H1 (cell line): ENCODE results near the gene RAB3B. TPM values are rescaled to one million over a fixed set of nuclear protein-coding genes. Genes with fewer than 3 reads are reported as not detected.

Experiments used
- CTCF ChIA-PET: fragments of 300-600 bp; sonication (Branson Sonifier 250); formaldehyde crosslinking; loops from one replicate; lab custom pipeline; 2021; ENCODE audit not compliant: partially characterized antibody; lab: Charles Lee
- POLR2A ChIA-PET: fragments of 300-600 bp; sonication (Branson Sonifier 250); formaldehyde crosslinking; loops from one replicate; lab custom pipeline; 2021; ENCODE audit warnings: inconsistent platforms; ENCODE audit not compliant: partially characterized antibody; lab: Charles Lee
- DNase-seq, 2 experiments: peaks; one replicate each; pipeline versions ENCODE4 v3.0.0 to v3.0.0-alpha.2; 2010 to 2022; ENCODE audit warnings: low spot score in 2 of 2, low read depth in 1 of 2, mixed read lengths in 1 of 2
- FAIRE-seq: peaks from 2 replicates; lab custom pipeline; 2011; peaks lifted over from hg19 to GRCh38; lab: Jason Lieb, UNC
- H2AFZ ChIP-seq: 2 replicates; pipeline ENCODE4 v1.8.1; 2012; ENCODE audit warnings: low read length, inconsistent platforms
- H2AK5ac ChIP-seq: 2 replicates; pipeline ENCODE4 v1.6.1; 2013; ENCODE audit warnings: low read depth, low read length
- H2BK120ac ChIP-seq: replicated peaks from 2 replicates; pipeline ENCODE3; 2013; ENCODE audit warnings: low read depth, low read length, inconsistent platforms
- H2BK12ac ChIP-seq: 2 replicates; pipeline ENCODE4 v1.6.1; 2013; ENCODE audit warnings: low read depth, low read length
- H2BK15ac ChIP-seq: 2 replicates; pipeline ENCODE4 v1.6.1; 2013; ENCODE audit warnings: low read length
- H2BK20ac ChIP-seq: 2 replicates; pipeline ENCODE4 v1.6.1; 2013; ENCODE audit warnings: low read length
- H2BK5ac ChIP-seq: 2 replicates; pipeline ENCODE4 v1.6.1; 2013; ENCODE audit warnings: low read depth, low read length
- H3K14ac ChIP-seq: 2 replicates; pipeline ENCODE4 v1.6.1; 2013; ENCODE audit warnings: inconsistent platforms; ENCODE audit not compliant: insufficient read length
- H3K18ac ChIP-seq: 2 replicates; pipeline ENCODE4 v1.6.1; 2013; ENCODE audit warnings: low read length; ENCODE audit errors: extremely low read depth
- H3K23ac ChIP-seq: 2 replicates; pipeline ENCODE4 v1.6.1; 2013; ENCODE audit warnings: inconsistent platforms; ENCODE audit not compliant: insufficient read length
- H3K23me2 ChIP-seq: 2 replicates; pipeline ENCODE4 v1.6.1; 2013; ENCODE audit warnings: low read depth, low read length
- H3K27ac ChIP-seq: 2 replicates; pipeline ENCODE4 v1.6.1; 2011; ENCODE audit warnings: low read depth, low read length, inconsistent platforms
- H3K27me3 ChIP-seq, 4 experiments: replicated peaks in 1 of 4; 1 replicate in 1 of 4; 2 replicates in 3 of 4; pipeline versions ENCODE4 v1.6.1 to v1.8.1; 2011 to 2013; ENCODE audit warnings: low read length in 3 of 4, mild to moderate bottlenecking in 3 of 4, inconsistent platforms in 2 of 4, mixed read lengths in 2 of 4, moderate library complexity in 1 of 4; ENCODE audit not compliant: control insufficient read depth in 3 of 4, insufficient read depth in 3 of 4; ENCODE audit errors: extremely low read depth in 1 of 4
- H3K36me3 ChIP-seq, 4 experiments: 2 replicates each; pipeline versions ENCODE4 v1.6.1 to v1.8.1; 2011 to 2013; ENCODE audit warnings: mild to moderate bottlenecking in 4 of 4, low read length in 3 of 4, moderate library complexity in 2 of 4, control low read depth in 1 of 4, inconsistent platforms in 1 of 4; ENCODE audit not compliant: insufficient read depth in 4 of 4, control insufficient read depth in 2 of 4
- H3K4ac ChIP-seq: replicated peaks from 2 replicates; pipeline ENCODE3; 2013; ENCODE audit warnings: low read length, low read depth, mixed read lengths, inconsistent platforms; ENCODE audit not compliant: insufficient read length
- H3K4me1 ChIP-seq, 4 experiments: replicated peaks in 1 of 4; 1 replicate in 1 of 4; 2 replicates in 3 of 4; pipeline versions ENCODE4 v1.6.1 to v1.8.1; 2011 to 2013; ENCODE audit warnings: low read length in 3 of 4, inconsistent platforms in 2 of 4, mixed read lengths in 1 of 4; ENCODE audit not compliant: insufficient read depth in 4 of 4, control insufficient read depth in 3 of 4
- H3K4me2 ChIP-seq, 2 experiments: 2 replicates each; pipeline versions ENCODE4 v1.6.1 to v1.8.1; 2011 to 2013; ENCODE audit warnings: low read depth in 2 of 2, low read length in 2 of 2, control low read depth in 1 of 2, inconsistent platforms in 1 of 2, mild to moderate bottlenecking in 1 of 2; ENCODE audit not compliant: insufficient read depth in 1 of 2
- H3K4me3 ChIP-seq, 4 experiments: fragments of 200-600, 300-600 bp in 1 of 4; sonication (generic), shearing (Covaris generic), sonication (Bioruptor Twin) in 1 of 4; 2 replicates each; pipeline versions ENCODE4 v1.5.1 to v1.8.1; 2011 to 2016; ENCODE audit warnings: low read length in 4 of 4, low read depth in 3 of 4, control low read depth in 2 of 4, inconsistent platforms in 2 of 4, mild to moderate bottlenecking in 2 of 4, mixed read lengths in 1 of 4, moderate library complexity in 1 of 4; ENCODE audit not compliant: insufficient read depth in 2 of 4; ENCODE audit errors: extremely low read depth in 1 of 4
- H3K56ac ChIP-seq: replicated peaks from 2 replicates; pipeline ENCODE3; 2013; ENCODE audit warnings: low read depth, mild to moderate bottlenecking, mixed read lengths, low read length, inconsistent platforms; ENCODE audit not compliant: insufficient read length
- H3K79me1 ChIP-seq: 2 replicates; pipeline ENCODE4 v1.6.1; 2013; ENCODE audit warnings: low read depth, low read length, control low read depth
- H3K79me2 ChIP-seq, 2 experiments: 2 replicates each; pipeline versions ENCODE4 v1.6.1 to v1.8.1; 2012 to 2013; ENCODE audit warnings: low read length in 2 of 2, mild to moderate bottlenecking in 2 of 2, inconsistent platforms in 1 of 2; ENCODE audit not compliant: insufficient read depth in 2 of 2, control insufficient read depth in 1 of 2
- H3K9ac ChIP-seq, 4 experiments: replicated peaks in 1 of 4; 1 replicate in 1 of 4; 2 replicates in 3 of 4; pipeline versions ENCODE4 v1.6.1 to v1.8.1; 2011 to 2013; ENCODE audit warnings: low read depth in 3 of 4, low read length in 3 of 4, control low read depth in 2 of 4, mild to moderate bottlenecking in 2 of 4, moderate library complexity in 2 of 4, inconsistent platforms in 1 of 4; ENCODE audit errors: extremely low read depth in 1 of 4
- H3K9me3 ChIP-seq, 2 experiments: 2 replicates each; pipeline versions ENCODE4 v1.6.1 to v1.8.1; 2012 to 2013; ENCODE audit warnings: mild to moderate bottlenecking in 2 of 2, moderate library complexity in 2 of 2, control low read depth in 1 of 2, inconsistent platforms in 1 of 2, low read depth in 1 of 2, low read length in 1 of 2, mixed read lengths in 1 of 2; ENCODE audit not compliant: insufficient read depth in 2 of 2
- H4K20me1 ChIP-seq, 2 experiments: replicated peaks in 1 of 2; 2 replicates each; pipeline versions ENCODE3 to v1.8.1; 2011 to 2013; ENCODE audit warnings: inconsistent platforms in 2 of 2, low read length in 2 of 2, mild to moderate bottlenecking in 1 of 2; ENCODE audit not compliant: insufficient read depth in 2 of 2, control insufficient read depth in 1 of 2
- H4K5ac ChIP-seq: 2 replicates; pipeline ENCODE4 v1.6.1; 2013; ENCODE audit warnings: low read length, low read depth, mixed read lengths, inconsistent platforms; ENCODE audit not compliant: insufficient read length
- H4K8ac ChIP-seq: 2 replicates; pipeline ENCODE4 v1.8.0; 2013; ENCODE audit warnings: mild to moderate bottlenecking, moderate library complexity, low read length, inconsistent platforms; ENCODE audit not compliant: insufficient read depth; ENCODE audit errors: extremely low read depth
- H4K91ac ChIP-seq: replicated peaks from 2 replicates; pipeline ENCODE3; 2013; ENCODE audit warnings: low read length, mixed read lengths, inconsistent platforms; ENCODE audit not compliant: insufficient read length
- CHD1 ChIP-seq: IDR thresholded peaks from 2 replicates; pipeline ENCODE4 v1.6.1; 2012; ENCODE audit warnings: low read depth, low read length, improper control_type of control experiment
- GABPA ChIP-seq: IDR thresholded peaks from 2 replicates; pipeline ENCODE4 v1.6.1; 2011; ENCODE audit warnings: mild to moderate bottlenecking, low read length, moderate library complexity, borderline replicate concordance; ENCODE audit not compliant: insufficient read depth
- RXRA ChIP-seq: IDR thresholded peaks from 2 replicates; pipeline ENCODE4 v1.6.1; 2011; ENCODE audit warnings: low read depth, mild to moderate bottlenecking, low read length, moderate library complexity; ENCODE audit not compliant: insufficient read depth
- SAP30 ChIP-seq: fragments of 300-600 bp; sonication (generic); IDR thresholded peaks from 2 replicates; pipeline ENCODE4 v1.7.1; 2012; ENCODE audit warnings: low read length, moderate library complexity, mild to moderate bottlenecking, inconsistent platforms; ENCODE audit not compliant: insufficient read depth, insufficient replicate concordance
- WGBS, 2 experiments: shearing (Covaris generic) in 1 of 2; methylation state at CpG; one replicate each; pipeline versions ENCODE4 v1.1.6 to v1.1.7; 2013 to 2015; ENCODE audit warnings: low lambda C conversion rate in 2 of 2, mixed read lengths in 2 of 2, inconsistent platforms in 1 of 2, low coverage in 1 of 2, missing lambda C conversion rate in 1 of 2; ENCODE audit not compliant: insufficient replicate concordance in 2 of 2, insufficient coverage in 1 of 2, insufficient read length in 1 of 2; ENCODE audit errors: extremely low coverage in 1 of 2, missing lambda C conversion rate in 1 of 2; 5-methylcytosine and 5-hydroxymethylcytosine counted together
- polyA plus RNA-seq, 7 experiments: library from polyadenylated mRNA; depleted of rRNA in 3 of 7; stranded (reverse) in 5 of 7; unstranded in 2 of 7; fragments of >200 nt in 5 of 7; fragments of 200-250 nt in 2 of 7; gene quantifications; 1 replicate in 5 of 7; 2 replicates in 1 of 7; 4 replicates in 1 of 7; pipeline versions ENCODE4 v1.2.1 to v1.2.3, GENCODE V29; 2011 to 2013; ENCODE audit warnings: missing spikeins in 2 of 7, mixed read lengths in 2 of 7
- total RNA-seq: library from RNA; stranded (reverse); fragmentation: NEBNext Ultra II Directional; extraction: Animal tissue kit (Norgen Biotek cat#: 25700); gene quantifications from 2 replicates; pipeline ENCODE4 v1.2.1, GENCODE V29; 2021
- TF ChIP-seq, protein P1 (sequence below): IDR thresholded peaks from 2 replicates; pipeline ENCODE4 v1.6.1; 2012; ENCODE audit warnings: low read length, inconsistent platforms

The RAB3B gene
- total and polyA plus RNA-seq, 2 of the 8 experiments (the other 6 are each of a cell fraction or from before 2014, with no cell fraction given) = 12.5 to 36.8 TPM

DNA sequence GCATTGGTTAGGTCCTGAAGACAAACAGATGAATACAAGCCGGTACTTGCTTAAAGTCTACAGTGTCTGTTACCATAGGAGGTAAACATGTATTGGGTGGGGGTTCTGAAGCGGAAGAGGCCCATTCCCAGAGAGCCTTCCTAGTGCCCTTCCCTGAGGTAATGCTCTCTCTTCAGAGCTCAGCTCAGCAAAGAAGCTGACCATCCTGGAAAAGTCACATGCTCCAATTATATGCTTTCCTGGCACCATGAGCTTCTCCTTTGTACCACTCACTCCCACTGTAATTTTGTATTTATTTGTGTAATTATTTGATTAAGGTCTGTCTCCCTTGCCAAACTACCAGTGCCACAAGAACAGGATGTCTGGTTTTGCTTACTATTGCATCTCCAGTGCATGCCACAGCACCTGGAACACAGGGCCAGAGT lies 42.0 kb downstream of the RAB3B start:
- no peak overlapping the region for H2BK20ac ChIP-seq
- H3K18ac ChIP-seq = no peak overlapping the region
- H3K79me2 ChIP-seq = no peaks in the 10 kb centered on the region
- no peak overlapping the region for H2BK120ac ChIP-seq
- DNase-seq (no peak), FAIRE-seq (no peak)
- no peak overlapping the region for H2AK5ac ChIP-seq
- H3K9ac ChIP-seq = no peak overlapping the region
- no peak overlapping the region for H2BK12ac ChIP-seq
- H3K9me3 ChIP-seq = no peaks in the 10 kb centered on the region
- H3K4me3 ChIP-seq = no peak overlapping the region
- no peak overlapping the region for H3K56ac ChIP-seq
- CTCF ChIA-PET = interaction anchor here (1.3 to 1.7 kb wide), 2 partner anchors 20 to 51 kb away, joined by 3 to 4 read pairs; no protein-coding TSS in a partner anchor
- no peak overlapping the region for H4K8ac ChIP-seq
- peaks cover 0 to 31% (median 4%) of the 10 kb centered on the region in 4 experiments; a peak in 5 of 8 replicates for H3K36me3 ChIP-seq
- H4K5ac ChIP-seq = no peak overlapping the region
- H4K91ac ChIP-seq = no peak overlapping the region
- no peak overlapping the region for H3K14ac ChIP-seq
- no peak overlapping the region for H3K23ac ChIP-seq
- no peak overlapping the region for H2AFZ ChIP-seq
- no peak overlapping the region for H3K4ac ChIP-seq
- WGBS, 2 experiments = 95% methylated on average over 2 of the region's 2 CpGs; no CpG with 5 or more reads in 1 of the 2 experiments
- TF ChIP-seq CHD1 (no peak), RXRA (no peak), SAP30 (no peak), GABPA (no peak)
- TF ChIP-seq, protein P1, sequence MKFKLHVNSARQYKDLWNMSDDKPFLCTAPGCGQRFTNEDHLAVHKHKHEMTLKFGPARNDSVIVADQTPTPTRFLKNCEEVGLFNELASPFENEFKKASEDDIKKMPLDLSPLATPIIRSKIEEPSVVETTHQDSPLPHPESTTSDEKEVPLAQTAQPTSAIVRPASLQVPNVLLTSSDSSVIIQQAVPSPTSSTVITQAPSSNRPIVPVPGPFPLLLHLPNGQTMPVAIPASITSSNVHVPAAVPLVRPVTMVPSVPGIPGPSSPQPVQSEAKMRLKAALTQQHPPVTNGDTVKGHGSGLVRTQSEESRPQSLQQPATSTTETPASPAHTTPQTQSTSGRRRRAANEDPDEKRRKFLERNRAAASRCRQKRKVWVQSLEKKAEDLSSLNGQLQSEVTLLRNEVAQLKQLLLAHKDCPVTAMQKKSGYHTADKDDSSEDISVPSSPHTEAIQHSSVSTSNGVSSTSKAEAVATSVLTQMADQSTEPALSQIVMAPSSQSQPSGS = no peak
- H3K27me3 ChIP-seq = no peaks in the 10 kb centered on the region
- no peak overlapping the region for H3K4me2 ChIP-seq
- H3K79me1 ChIP-seq = no peaks in the 10 kb centered on the region
- H3K27ac ChIP-seq = no peak overlapping the region
- no peak overlapping the region for H2BK5ac ChIP-seq
- H3K23me2 ChIP-seq = no peaks in the 10 kb centered on the region
- POLR2A ChIA-PET = interaction anchor here (0.7 to 1.4 kb wide), 2 partner anchors 10 to 15 kb away, joined by 3 to 8 read pairs; no protein-coding TSS in a partner anchor
- H4K20me1 ChIP-seq = no peaks in the 10 kb centered on the region
- H3K4me1 ChIP-seq = no peaks in the 10 kb centered on the region; a peak in 1 of 7 replicates
- no peak overlapping the region for H2BK15ac ChIP-seq
